LNCaP clone FGC (cell line): ENCODE measurements around the gene NFIL3.
A peak's percentile ranks its signal among the peaks of the same experiment; 100 is the strongest.

Source experiments
- DNase-seq: peaks from one replicate; pipeline ENCODE4 v3.0.0-alpha.2; 2011; ENCODE audit warnings: low read depth
- H3K4me3 ChIP-seq: 2 replicates; pipeline ENCODE4 v1.5.1; 2011; ENCODE audit warnings: mild to moderate bottlenecking, low read depth, low read length, control low read depth
- TF ChIP-seq, protein P1 (sequence below): IDR thresholded peaks from 2 replicates; pipeline ENCODE4 v1.5.1; 2012; ENCODE audit warnings: mild to moderate bottlenecking; ENCODE audit not compliant: control insufficient read depth, insufficient read depth; ENCODE audit errors: extremely low read depth

NFIL3 gene

DNA sequence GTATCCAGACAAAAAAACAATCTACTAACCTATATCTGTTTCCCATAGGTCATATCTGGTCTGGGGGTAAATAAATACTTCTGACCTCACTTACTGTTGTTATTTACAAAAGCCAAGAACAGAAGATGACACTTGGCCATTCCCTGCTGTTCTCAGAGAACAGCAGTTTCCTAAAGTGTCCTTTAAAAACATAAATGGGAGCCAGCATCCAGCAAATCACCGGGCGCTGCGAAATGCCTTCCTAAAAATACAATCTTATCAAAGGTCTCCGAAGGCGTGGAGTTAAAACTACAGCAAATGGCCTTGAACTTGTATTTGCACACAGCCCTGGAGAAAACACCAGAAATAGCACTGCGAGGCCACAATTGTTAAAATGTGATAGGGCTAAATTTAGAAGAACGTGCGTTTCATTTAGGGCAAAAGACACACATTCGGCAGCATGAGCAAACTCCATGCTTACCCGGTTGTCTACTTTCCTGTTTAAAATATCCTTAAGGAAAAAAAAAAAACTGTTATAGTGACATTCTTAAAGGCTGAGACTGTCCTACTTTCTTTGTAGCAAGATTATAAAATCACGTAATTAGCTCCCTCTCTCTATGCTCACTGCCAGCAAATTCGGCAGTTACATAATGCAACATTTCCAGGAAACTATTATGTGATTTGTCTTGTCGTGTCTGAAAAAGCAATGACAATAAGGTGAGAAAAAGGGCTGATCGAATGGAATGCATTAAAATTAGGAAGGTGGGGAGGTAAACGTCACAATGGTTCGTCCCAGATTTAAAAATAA, 1.5 kb downstream of the NFIL3 start:
- TF ChIP-seq, protein P1, sequence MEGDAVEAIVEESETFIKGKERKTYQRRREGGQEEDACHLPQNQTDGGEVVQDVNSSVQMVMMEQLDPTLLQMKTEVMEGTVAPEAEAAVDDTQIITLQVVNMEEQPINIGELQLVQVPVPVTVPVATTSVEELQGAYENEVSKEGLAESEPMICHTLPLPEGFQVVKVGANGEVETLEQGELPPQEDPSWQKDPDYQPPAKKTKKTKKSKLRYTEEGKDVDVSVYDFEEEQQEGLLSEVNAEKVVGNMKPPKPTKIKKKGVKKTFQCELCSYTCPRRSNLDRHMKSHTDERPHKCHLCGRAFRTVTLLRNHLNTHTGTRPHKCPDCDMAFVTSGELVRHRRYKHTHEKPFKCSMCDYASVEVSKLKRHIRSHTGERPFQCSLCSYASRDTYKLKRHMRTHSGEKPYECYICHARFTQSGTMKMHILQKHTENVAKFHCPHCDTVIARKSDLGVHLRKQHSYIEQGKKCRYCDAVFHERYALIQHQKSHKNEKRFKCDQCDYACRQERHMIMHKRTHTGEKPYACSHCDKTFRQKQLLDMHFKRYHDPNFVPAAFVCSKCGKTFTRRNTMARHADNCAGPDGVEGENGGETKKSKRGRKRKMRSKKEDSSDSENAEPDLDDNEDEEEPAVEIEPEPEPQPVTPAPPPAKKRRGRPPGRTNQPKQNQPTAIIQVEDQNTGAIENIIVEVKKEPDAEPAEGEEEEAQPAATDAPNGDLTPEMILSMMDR: no peak
- H3K4me3 ChIP-seq: peak overlapping the region; percentile 95
- DNase-seq: no peak

DNA sequence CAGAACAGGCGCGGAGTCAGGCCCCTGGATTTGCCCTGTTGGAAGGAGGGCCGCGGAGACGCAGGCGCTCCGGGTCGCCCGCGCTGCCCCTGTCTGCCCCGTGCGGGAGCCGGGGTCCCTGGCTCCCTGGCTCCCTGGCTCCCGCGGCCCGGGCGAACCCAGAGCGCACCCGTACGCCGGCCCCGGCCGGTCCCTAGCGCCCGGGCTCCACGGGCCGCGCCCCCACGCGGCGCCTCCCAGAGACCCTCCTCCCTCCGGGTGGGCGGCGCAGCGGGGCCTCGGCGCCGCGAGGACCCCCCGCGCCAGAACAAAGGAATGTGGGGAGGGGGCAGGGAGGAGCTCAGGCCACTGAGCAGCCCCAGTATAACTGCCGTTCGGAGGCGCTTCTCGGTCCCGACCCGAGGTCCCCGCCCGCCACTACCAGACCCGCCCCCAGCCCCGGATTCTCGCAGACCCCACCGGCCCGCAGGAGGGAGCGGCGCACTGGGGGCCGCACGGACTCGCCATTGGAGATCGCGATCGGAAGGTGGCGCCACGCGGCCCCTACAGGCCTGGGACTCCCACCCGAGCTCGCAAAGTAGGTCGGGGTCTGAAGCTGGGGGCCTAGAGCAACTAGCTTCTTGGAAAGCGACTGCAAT, 2.4 kb downstream of the NFIL3 start:
- TF ChIP-seq, protein P1: no peak
- H3K4me3 ChIP-seq: no peak overlapping the region; the same call in 1 of the 2 replicates
- DNase-seq: no peak

DNA sequence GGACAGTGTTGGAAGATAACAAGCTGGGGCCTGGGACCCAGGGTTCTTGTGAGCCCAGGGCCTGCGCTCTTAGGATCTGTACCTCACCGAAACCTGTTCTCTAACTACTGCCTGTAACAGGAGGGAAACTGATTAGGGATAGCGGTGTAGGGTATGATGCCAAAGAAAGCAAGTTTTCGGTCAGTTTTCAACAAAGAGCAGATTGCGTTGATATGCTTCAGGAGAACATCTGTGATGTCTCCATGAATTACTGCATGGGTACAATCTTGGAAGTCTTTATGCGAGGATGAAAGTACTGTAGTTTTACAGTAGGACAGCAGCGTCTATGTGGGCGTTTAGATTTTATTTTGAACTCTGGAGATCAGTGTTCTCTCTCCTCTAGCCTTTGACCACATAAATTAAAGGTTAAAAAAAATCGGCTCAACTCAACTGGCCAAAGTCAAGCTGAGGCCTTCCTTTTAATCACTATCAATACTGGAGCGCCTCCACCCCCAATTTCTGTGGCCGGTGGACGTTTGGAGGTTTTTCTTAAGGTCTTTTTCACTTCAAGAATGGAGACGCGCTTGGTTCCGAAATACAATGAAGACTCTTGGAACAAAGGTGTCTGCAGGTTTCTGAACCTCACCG, 3.0 kb downstream of the NFIL3 start:
- DNase-seq: no peak
- TF ChIP-seq, protein P1: no peak
- H3K4me3 ChIP-seq: no peak overlapping the region

DNA sequence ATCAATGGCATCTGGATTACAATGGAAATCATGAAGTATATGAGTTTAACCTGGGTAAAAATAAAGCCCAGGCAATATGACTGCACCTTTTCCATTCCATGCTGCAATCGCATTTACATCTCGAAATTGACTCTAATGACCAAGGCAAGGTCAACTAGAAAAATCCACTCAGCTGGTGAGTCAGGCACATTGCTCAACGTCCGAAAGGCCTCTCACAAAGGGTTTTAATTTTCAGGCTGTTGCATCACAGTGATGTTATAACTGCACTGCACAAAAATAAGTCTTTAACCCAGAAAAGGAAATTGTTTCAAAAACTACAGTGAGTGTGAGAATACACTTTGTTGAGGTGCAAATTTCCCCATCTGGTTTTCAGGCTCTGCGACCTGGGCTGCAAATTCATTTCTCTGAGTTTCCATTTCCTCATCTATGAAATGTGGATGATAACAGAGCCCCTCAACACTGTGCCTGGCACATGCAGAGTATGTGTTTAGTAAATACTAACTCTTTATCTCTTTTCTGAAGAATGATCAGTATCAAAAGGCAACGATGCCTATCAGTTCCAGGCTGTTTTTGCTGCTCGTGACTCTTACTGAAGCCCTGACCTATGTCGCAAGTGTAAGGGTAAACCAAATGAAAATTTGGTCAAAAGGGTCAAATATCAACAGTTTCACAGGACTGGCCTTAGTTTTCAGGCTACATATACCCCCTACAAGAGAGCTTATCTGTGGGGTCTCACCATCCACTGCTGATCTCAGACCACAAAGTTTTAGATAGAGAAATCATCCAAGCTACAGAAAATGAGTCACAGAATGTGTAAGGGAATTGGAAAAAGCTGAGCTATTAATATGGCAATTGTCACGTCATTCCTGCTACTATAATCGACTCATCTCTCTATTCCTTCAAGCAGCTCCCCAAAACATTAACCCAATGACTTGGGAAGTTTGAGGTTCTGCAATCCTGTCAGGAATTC, 4.1 kb downstream of the NFIL3 start:
- no peak overlapping the region for H3K4me3 ChIP-seq
- TF ChIP-seq, protein P1: no peak
- no peak for DNase-seq

DNA sequence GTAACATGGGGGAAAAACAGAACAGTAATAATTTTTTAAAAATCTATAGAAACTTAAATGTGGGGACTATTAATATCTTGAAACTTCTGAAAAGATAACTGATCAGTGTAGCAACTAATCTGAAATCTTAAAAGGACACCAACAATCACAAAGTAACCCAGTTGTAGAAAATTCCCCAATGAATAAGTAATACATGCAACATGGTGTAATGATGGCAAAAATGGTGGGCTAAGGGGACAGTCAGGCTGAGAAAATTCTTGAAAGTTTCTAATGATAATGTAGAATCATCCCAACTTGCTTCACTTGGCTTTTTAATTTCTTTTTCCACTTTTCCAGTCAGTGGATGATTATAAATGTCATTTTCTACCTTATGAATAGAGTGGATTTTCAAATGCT, 5.4 kb downstream of the NFIL3 start:
- TF ChIP-seq, protein P1: no peak
- no peak overlapping the region for H3K4me3 ChIP-seq
- DNase-seq: no peak

DNA sequence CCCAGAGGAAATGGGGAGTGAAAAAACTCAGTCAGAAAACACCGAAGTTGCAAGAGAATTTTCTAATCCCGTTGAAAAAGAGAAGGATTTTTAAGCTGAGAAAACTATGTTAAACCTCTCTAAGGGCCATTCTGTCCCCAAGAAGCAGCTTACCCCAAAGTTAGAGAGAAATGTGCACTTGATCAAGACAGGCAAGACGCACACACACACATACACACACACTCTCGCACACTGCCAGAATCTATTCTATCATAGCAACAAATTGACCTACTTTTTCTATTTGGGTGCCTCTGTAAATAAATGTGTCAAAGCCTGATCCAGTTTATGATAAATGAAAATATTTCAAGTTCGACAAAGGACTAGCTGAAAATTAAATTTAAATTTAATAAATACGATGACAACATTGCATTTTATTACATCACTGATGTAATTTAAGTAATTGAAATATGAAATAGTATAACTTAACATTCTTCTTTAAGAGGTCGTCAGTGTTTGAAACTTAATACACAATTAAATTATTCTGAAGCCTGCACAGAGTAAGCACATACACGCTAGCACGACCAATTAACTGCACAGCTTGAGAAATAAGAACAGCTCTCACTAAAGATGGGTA, 5.9 kb downstream of the NFIL3 start:
- no peak for DNase-seq
- TF ChIP-seq, protein P1: no peak
- H3K4me3 ChIP-seq: no peak overlapping the region
